ENCODE data around the gene NAP1L4. TPM values are rescaled to one million over a fixed set of nuclear protein-coding genes. Genes with fewer than 3 reads are reported as not detected.

Gene NAP1L4
- total RNA-seq, 1 experiment from 2014 or later = 212 TPM

DNA sequence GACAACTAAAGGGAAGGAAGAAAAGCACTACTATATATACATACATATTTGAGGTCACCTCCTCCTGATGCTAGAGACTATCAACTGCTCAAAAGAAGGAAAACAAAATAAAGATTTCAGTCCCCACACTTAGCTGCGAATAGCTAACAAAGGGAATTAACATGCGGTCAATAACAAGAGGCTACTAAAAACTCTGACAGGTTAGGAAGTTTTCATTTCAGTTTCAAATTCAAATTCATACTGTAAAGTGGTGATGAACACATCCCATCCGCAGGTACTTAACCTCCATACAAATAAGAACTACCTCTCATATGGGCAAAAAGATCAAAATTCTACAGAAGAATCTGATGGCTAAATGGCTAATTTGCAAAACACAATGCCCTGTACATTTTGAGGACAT, 2.6 kb downstream of the NAP1L4 start:
- WGBS (ENCODE audit: extremely low coverage, insufficient read length, low lambda C conversion rate) = no CpG with 5 or more reads among the region's 3 CpGs
- Histone ChIP-seq H2BK120ac (ENCODE audit: low read depth, low read length, poor library complexity, severe bottlenecking) (no peak overlapping the region), H3K23ac (ENCODE audit: insufficient read length, low read depth, low read length) (no peak overlapping the region), H2BK5ac (ENCODE audit: insufficient read length, low read length) (no peak overlapping the region), H3K79me2 (ENCODE audit: insufficient read depth, low read length) (peaks cover 58% of the 10 kb centered on the region; the same call in 1 of the 2 replicates), H2AK5ac (ENCODE audit: insufficient read length, low read length) (no peak overlapping the region), H3K27ac (ENCODE audit: insufficient read length, low read depth, low read length) (no peak overlapping the region), H2BK20ac (ENCODE audit: low read depth, low read length, poor library complexity, severe bottlenecking) (no peak overlapping the region), H2AFZ (ENCODE audit: low read length) (no peak overlapping the region), H2BK12ac (ENCODE audit: insufficient read length, low read depth, low read length) (no peak overlapping the region), H3K9ac (ENCODE audit: extremely low read depth, insufficient read length, low read length) (peak overlapping the region; percentile 6), H3T11ph (ENCODE audit: low read length) (no peak overlapping the region), H3K23me2 (ENCODE audit: insufficient read length, low read depth, low read length, poor library complexity, severe bottlenecking) (peaks cover 18% of the 10 kb centered on the region), H3K27me3 (ENCODE audit: insufficient read depth, low read length) (no peaks in the 10 kb centered on the region), H3K4me1 (ENCODE audit: insufficient read depth, low read length) (peaks cover 4% of the 10 kb centered on the region), H3K4me2 (ENCODE audit: insufficient read depth, insufficient read length, low read length) (peak overlapping the region; percentile 97), H4K20me1 (ENCODE audit: control insufficient read depth, insufficient read depth, insufficient read length) (no peaks in the 10 kb centered on the region), H3K18ac (ENCODE audit: insufficient read length, low read depth, low read length) (no peak overlapping the region), H3K4ac (ENCODE audit: low read depth, low read length) (no peak overlapping the region), H4K8ac (replicated peaks; ENCODE audit: insufficient read length, low read depth, low read length) (no peak overlapping the region), H3K14ac (ENCODE audit: insufficient read depth, low read length) (no peak overlapping the region), H4K5ac (ENCODE audit: insufficient read length, low read depth, low read length) (no peak overlapping the region), H3K79me1 (ENCODE audit: insufficient read depth, low read depth, low read length, poor library complexity, severe bottlenecking) (no peaks in the 10 kb centered on the region), H2BK15ac (ENCODE audit: low read depth, low read length) (no peak overlapping the region), H3K9me3 (ENCODE audit: control insufficient read depth, low read depth, low read length) (no peaks in the 10 kb centered on the region), H3K56ac (ENCODE audit: insufficient read length, low read depth, low read length) (no peak overlapping the region), H4K91ac (ENCODE audit: insufficient read length, low read depth, low read length) (no peak overlapping the region)
- Mint-ChIP-seq H3K36me3 (ENCODE audit: insufficient read depth in 1 of 3, low read depth in 3 of 3) (peaks cover 13 to 18% (median 16%) of the 10 kb centered on the region in 3 experiments; a peak in 6 of 7 replicates), H3K27ac (peak overlapping the region in 2 of 3 experiments; percentile 86 to 95; a peak in 3 of 7 replicates), H3K4me1 (peaks cover 31% of the 10 kb centered on the region in 2 experiments), H3K9me3 (no peaks in the 10 kb centered on the region; a peak in 1 of 5 replicates), H3K4me3 (peak overlapping the region; percentile 94), H3K27me3 (ENCODE audit: low read depth) (no peaks in the 10 kb centered on the region)
- no peak for TF ChIP-seq CTCF (conservative IDR thresholded peaks at IDR 0.05)
- DNase-seq = no peak

All from H9 (cell line).